BLaER1 (cell line): ENCODE data around the gene COX15.
"Not testable (repeated sequence)": the region's sequence is repeated elsewhere in the genome, so short reads cannot be mapped to it uniquely, and the experiment has no call there.

Source experiments
- H3K27ac ChIP-seq: shearing (Covaris generic); formaldehyde crosslinking; 2 replicates; pipeline ENCODE4 v1.8.1; 2022
- H3K27me3 ChIP-seq: shearing (Covaris generic); formaldehyde crosslinking; 2 replicates; pipeline ENCODE4 v1.8.1; 2022
- H3K36me3 ChIP-seq: shearing (Covaris generic); formaldehyde crosslinking; 2 replicates; pipeline ENCODE4 v1.8.1; 2022
- H3K4me1 ChIP-seq: shearing (Covaris generic); formaldehyde crosslinking; 2 replicates; pipeline ENCODE4 v1.8.1; 2022
- H3K4me2 ChIP-seq: shearing (Covaris generic); formaldehyde crosslinking; 2 replicates; pipeline ENCODE4 v1.8.1; 2022
- H3K4me3 ChIP-seq: shearing (Covaris generic); formaldehyde crosslinking; 2 replicates; pipeline ENCODE4 v1.8.1; 2022
- H3K9ac ChIP-seq: shearing (Covaris generic); formaldehyde crosslinking; 2 replicates; pipeline ENCODE4 v1.8.1; 2022
- H3K9me3 ChIP-seq: shearing (Covaris generic); formaldehyde crosslinking; 2 replicates; pipeline ENCODE4 v1.8.1; 2022
- H4K20me1 ChIP-seq: shearing (Covaris generic); formaldehyde crosslinking; 2 replicates; pipeline ENCODE4 v1.8.1; 2022
- Cebpa-rat ChIP-seq: shearing (Covaris generic); IDR thresholded peaks from 2 replicates; pipeline ENCODE4 v1.8.1; 2022

Gene COX15

DNA sequence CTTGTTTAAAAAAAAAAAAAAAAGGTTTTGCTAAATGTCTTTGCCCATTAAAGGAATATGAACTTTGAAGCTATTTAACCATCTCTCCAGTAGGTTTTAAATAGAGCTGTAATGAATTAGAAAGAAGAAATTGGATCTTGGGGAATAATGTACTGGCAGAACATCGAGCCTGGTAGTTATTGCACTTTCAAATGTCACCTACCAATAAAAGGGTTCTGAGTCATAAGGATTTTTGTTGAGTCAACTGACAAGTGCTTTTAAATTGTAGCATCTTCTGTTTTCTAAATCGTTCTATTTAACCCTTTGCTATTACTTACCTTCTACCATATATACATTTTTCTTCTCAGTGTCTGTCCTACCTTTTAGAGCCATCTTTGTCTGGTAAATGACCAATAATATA, 10.8 kb upstream of the COX15 start:
- H3K4me1 ChIP-seq, result no peaks in the 10 kb centered on the region
- H3K36me3 ChIP-seq, result peaks cover 97% of the 10 kb centered on the region
- no peak overlapping the region for H3K9ac ChIP-seq
- H3K9me3 ChIP-seq, result peaks cover 34% of the 10 kb centered on the region
- peaks cover 12% of the 10 kb centered on the region for H4K20me1 ChIP-seq
- no peak overlapping the region for H3K4me2 ChIP-seq
- no peak overlapping the region for H3K4me3 ChIP-seq
- H3K27ac ChIP-seq, result no peak overlapping the region
- TF ChIP-seq Cebpa-rat, result no peak
- no peaks in the 10 kb centered on the region for H3K27me3 ChIP-seq

- no peaks in the 10 kb centered on the region for H3K27me3 ChIP-seq
- no peak for TF ChIP-seq Cebpa-rat
- H3K9ac ChIP-seq, result no peak overlapping the region
- peaks cover 8% of the 10 kb centered on the region for H4K20me1 ChIP-seq
- H3K4me1 ChIP-seq, result no peaks in the 10 kb centered on the region
- peaks cover 34% of the 10 kb centered on the region for H3K9me3 ChIP-seq
- no peak overlapping the region for H3K27ac ChIP-seq
- peaks cover 97% of the 10 kb centered on the region for H3K36me3 ChIP-seq
- H3K4me2 ChIP-seq, result no peak overlapping the region
- no peak overlapping the region for H3K4me3 ChIP-seq
These were observed 10.3 kb upstream of the COX15 start for GRCh38 chr10:99742254-99742653.

- H3K9ac ChIP-seq, result no peak overlapping the region
- no peaks in the 10 kb centered on the region for H3K4me1 ChIP-seq
- H3K27ac ChIP-seq, result no peak overlapping the region
- peaks cover 98% of the 10 kb centered on the region for H3K36me3 ChIP-seq
- no peaks in the 10 kb centered on the region for H3K27me3 ChIP-seq
- no peak overlapping the region for H3K4me3 ChIP-seq
- peaks cover 34% of the 10 kb centered on the region for H3K9me3 ChIP-seq
- no peak for TF ChIP-seq Cebpa-rat
- H4K20me1 ChIP-seq, result no peaks in the 10 kb centered on the region
- no peak overlapping the region for H3K4me2 ChIP-seq
These were observed 9.1 kb upstream of the COX15 start for GRCh38 chr10:99740933-99741559.

GRCh38 chr10:99740260-99740659, 8.3 kb upstream of the COX15 start:
- no peak overlapping the region for H3K9ac ChIP-seq
- no peaks in the 10 kb centered on the region for H3K4me1 ChIP-seq
- H3K4me2 ChIP-seq, result no peak overlapping the region
- no peak for TF ChIP-seq Cebpa-rat
- H3K27ac ChIP-seq, result no peak overlapping the region
- peaks cover 34% of the 10 kb centered on the region for H3K9me3 ChIP-seq
- H3K36me3 ChIP-seq, result peaks cover 98% of the 10 kb centered on the region
- no peaks in the 10 kb centered on the region; the same call in 1 of the 2 replicates for H4K20me1 ChIP-seq
- no peaks in the 10 kb centered on the region for H3K27me3 ChIP-seq
- H3K4me3 ChIP-seq, result no peak overlapping the region; the same call in 1 of the 2 replicates

- Histone ChIP-seq H3K4me1 (peaks cover 24% of the 10 kb centered on the region), H3K4me2 (peak overlapping the region; percentile 83), H3K36me3 (peaks cover 44% of the 10 kb centered on the region)
- not testable (repeated sequence) for H3K9ac ChIP-seq, H3K27me3 ChIP-seq, H4K20me1 ChIP-seq, H3K27ac ChIP-seq, H3K4me3 ChIP-seq, H3K9me3 ChIP-seq
These were observed 2.2 kb upstream of the COX15 start for GRCh38 chr10:99734111-99734510.

DNA sequence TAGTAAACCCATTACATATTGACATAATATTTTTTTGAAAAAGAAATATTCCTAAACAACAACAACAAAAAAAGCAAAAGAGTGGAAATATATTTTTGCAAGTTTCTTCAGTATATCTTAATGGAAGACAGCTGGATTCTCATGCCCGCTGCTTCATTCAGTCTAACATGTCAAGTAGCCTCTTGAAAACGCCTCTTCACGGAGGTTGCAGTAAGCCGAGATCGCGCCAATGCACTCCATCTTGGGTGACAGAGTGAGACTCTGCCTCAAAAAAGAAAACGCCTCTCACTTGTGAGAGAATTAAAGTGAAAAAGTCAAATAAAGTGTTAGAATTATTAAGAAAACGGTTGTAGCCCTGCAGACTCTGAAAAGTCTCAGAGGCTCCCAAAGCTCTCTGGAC, 1.4 kb upstream of the COX15 start:
- peaks cover 43% of the 10 kb centered on the region for H3K36me3 ChIP-seq
- H4K20me1 ChIP-seq, result peaks cover 8% of the 10 kb centered on the region; the same call in 1 of the 2 replicates
- no peak overlapping the region for H3K27ac ChIP-seq
- no peak for TF ChIP-seq Cebpa-rat
- peak overlapping the region; percentile 86; the same call in 1 of the 2 replicates for H3K9ac ChIP-seq
- peak overlapping the region; percentile 79; the same call in 1 of the 2 replicates for H3K4me3 ChIP-seq
- no peaks in the 10 kb centered on the region for H3K9me3 ChIP-seq
- no peaks in the 10 kb centered on the region for H3K27me3 ChIP-seq
- H3K4me2 ChIP-seq, result peak overlapping the region; percentile 83
- peaks cover 24% of the 10 kb centered on the region for H3K4me1 ChIP-seq

DNA sequence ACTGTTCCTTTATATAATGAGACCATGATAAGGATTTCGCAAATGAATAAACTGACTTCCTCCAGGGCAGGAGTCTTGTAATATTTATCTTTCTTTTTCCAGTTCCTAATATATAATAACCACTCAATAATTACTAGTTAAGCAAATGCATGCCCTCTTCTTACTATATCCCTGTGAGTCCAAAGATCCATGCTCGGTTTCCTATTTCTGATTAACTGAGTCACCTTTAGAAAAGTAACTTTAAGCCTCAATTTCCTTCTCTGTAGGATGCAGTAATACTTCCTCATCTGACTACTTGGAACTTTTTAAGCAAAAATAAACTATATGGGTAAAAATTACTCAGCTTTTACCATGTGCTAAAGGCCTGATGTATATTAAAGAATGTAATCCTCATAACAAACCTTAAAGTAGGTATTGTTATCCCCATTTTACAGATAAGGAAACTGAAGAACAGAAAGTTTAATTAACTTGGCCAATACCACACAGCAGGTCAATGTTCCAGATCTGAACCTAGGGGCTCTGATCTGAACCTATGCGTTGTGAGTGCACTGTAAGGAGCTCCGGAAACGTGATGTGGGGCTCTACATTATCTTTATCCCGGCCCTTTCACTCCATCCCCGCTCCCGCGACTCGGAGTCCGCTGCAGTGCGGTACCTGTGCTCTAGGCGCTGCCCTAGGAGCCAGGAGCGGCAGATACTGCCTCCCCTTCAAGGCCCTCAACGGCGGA, 458 bp downstream of the COX15 start:
- H3K9ac ChIP-seq, result peak overlapping the region; percentile 86
- no peaks in the 10 kb centered on the region for H3K27me3 ChIP-seq
- H3K36me3 ChIP-seq, result peaks cover 42% of the 10 kb centered on the region
- peaks cover 8% of the 10 kb centered on the region; the same call in 1 of the 2 replicates for H4K20me1 ChIP-seq
- TF ChIP-seq Cebpa-rat, result no peak
- H3K4me3 ChIP-seq, result peak overlapping the region; percentile 79
- H3K4me2 ChIP-seq, result peak overlapping the region; percentile 82
- H3K4me1 ChIP-seq, result peaks cover 24% of the 10 kb centered on the region
- H3K9me3 ChIP-seq, result no peaks in the 10 kb centered on the region
- peak overlapping the region; percentile 85 for H3K27ac ChIP-seq

DNA sequence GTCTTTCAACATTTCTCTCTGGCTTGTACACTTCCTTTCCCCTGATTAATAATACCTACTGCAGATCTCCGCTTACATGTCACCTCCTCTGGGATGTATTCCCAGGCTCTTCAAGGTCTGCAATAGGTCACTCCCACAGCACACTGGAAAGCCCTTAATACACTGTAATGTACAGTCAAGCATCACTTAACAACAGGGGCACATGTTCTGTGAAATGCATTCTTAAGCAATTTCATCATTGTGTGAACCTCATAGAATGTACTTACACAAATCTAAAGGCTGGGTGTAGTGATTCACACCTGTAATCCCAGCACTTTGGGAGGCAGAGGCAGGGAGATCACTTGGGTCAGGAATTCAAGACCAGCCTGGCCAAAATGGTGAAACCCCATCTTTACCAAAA, 1.9 kb downstream of the COX15 start:
- no peak overlapping the region for H3K9ac ChIP-seq
- peaks cover 45% of the 10 kb centered on the region for H3K36me3 ChIP-seq
- no peak overlapping the region for H3K4me3 ChIP-seq
- H3K9me3 ChIP-seq, result no peaks in the 10 kb centered on the region
- H3K27me3 ChIP-seq, result no peaks in the 10 kb centered on the region
- no peak for TF ChIP-seq Cebpa-rat
- peaks cover 24% of the 10 kb centered on the region for H3K4me1 ChIP-seq
- H3K27ac ChIP-seq, result no peak overlapping the region
- H3K4me2 ChIP-seq, result no peak overlapping the region
- peaks cover 8% of the 10 kb centered on the region; the same call in 1 of the 2 replicates for H4K20me1 ChIP-seq

DNA sequence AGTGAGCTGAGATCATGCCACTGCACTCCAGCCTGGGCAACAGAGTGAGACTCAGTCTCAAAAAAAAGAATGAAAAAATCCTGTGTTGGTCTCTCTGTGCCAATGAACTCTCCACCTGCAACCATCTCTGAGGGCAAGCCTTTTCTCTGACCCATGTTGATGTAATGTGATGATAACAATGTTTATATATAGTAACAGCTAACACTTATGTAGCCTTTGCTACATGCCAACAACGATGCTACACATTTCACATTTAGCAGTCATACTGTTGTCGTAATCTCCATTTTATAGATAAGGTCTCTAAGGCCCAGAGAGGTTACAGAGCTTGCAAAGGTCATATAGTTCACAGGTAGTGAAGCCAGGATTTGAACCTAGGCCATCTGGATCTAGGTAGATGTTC, 11.5 kb downstream of the COX15 start:
- Histone ChIP-seq H3K36me3 (peaks cover 90% of the 10 kb centered on the region), H4K20me1 (no peaks in the 10 kb centered on the region)

GRCh38 chr10:99714446-99714845, 17.5 kb downstream of the COX15 start:
- Histone ChIP-seq H4K20me1 (no peaks in the 10 kb centered on the region), H3K4me2 (no peak overlapping the region), H3K36me3 (peaks cover 81% of the 10 kb centered on the region), H3K4me1 (no peaks in the 10 kb centered on the region), H3K9ac (no peak overlapping the region), H3K27me3 (no peaks in the 10 kb centered on the region), H3K27ac (no peak overlapping the region), H3K9me3 (no peaks in the 10 kb centered on the region), H3K4me3 (no peak overlapping the region)
- no peak for TF ChIP-seq Cebpa-rat

More for the DNA sequence above, 11.5 kb downstream of the COX15 start:
- no peak overlapping the region for H3K9ac ChIP-seq
- H3K4me3 ChIP-seq, result no peak overlapping the region
- no peaks in the 10 kb centered on the region for H3K9me3 ChIP-seq
- no peak overlapping the region for H3K4me2 ChIP-seq
- no peak for TF ChIP-seq Cebpa-rat
- H3K27ac ChIP-seq, result no peak overlapping the region
- no peaks in the 10 kb centered on the region for H3K27me3 ChIP-seq
- no peaks in the 10 kb centered on the region for H3K4me1 ChIP-seq
